CD4-positive, alpha-beta T cell treated with Interleukin-10 for 1 hour (primary cell): ENCODE results near the gene CCSER2.
"Not testable (repeated sequence)": the region's sequence is repeated elsewhere in the genome, so short reads cannot be mapped to it uniquely, and the experiment has no call there.

Experiments
- DNase-seq: peaks from one replicate; pipeline ENCODE4 v3.0.0-alpha.2; 2020

CCSER2 gene

DNA sequence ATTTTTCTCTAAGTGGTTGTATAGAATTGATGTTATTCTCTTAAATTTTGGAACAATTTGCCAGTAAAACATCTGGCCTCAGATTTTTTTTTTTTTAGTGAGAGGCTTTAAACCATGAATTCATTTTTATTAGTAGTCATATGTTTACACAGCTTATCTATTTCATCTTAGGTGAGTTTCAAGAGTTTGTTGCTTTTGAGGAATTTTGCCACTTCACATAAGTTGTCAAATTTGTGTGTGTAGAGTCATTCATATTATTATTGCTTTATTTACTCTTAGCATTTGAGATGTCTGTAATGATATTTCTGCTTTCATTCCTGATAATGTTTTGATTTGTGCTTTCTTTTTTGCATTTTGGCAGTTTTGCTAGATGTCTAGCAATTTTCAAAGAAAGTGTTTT lies 132.1 kb downstream of the CCSER2 start:
- DNase-seq, result no peak

DNA sequence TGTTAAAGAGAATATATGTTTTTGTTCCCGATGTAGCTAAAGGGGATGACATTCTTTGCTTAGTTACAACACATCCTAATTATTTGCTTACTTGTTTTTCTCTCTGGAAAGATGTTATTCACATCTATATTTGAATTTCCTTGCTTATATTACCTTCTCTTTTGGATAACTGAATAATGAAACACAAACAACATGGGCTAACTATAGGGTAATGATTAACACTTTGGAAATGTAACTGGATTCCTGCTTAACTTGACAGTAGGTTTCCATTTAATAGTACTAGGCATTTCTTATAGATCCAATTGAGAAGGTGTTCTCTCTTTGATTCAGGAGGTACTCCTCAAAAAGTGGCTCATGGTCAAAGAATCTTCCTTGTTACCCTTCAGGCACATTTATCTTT lies 141.1 kb downstream of the CCSER2 start:
- DNase-seq, result no peak

DNA sequence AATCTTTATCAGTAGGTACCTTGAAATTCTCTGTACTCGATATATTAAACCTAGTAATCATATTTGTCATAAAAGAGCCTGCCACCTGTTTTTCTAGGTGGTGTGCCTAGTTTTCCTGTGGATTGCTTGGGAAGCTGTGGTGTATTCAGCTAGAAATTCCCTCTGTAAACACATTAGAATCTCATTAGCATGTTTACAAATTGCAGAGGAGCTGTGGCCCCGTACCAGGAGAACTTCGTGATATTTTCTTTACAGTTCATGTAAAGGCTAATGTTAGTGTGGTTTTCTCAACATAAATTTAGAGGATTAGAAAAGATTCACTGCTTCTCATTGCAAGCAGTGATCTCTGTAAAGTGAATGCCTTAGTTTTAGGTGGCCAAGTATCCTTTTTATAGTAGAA lies 144.7 kb downstream of the CCSER2 start:
- no peak for DNase-seq

DNA sequence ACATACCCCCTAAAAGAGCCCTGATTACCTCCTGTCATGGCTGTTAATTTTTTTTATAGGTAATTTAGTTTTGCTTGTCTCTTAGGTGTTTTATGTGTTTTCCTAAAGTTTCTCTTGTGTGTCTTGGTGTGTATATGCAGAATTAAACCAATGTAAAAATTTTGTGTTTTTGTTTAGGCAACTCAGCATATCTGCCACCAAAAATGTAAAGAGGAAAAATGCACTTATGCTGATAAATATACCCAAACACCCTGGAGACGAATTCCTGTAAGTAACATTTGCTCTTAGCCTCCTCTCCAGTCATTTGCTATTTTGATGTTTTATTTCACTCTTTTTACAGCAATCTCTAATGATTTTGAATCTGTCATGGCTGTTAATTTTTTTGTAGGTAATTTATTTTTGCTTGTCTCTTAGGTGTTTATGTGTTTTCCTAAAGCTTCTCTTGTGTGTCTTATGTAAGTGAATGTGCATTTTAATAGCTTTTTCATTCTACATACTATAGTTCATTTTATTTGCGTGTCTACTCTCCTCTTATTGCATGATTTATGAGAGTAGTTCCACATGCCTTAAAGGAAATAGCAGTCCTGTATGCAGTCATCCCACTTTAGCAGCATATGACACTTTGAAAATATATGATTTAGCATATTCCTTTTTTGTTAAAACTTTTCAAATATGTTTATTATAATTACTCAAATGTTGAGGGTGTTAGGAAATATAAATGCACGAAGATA lies 149.2 kb downstream of the CCSER2 start:
- no peak for DNase-seq

DNA sequence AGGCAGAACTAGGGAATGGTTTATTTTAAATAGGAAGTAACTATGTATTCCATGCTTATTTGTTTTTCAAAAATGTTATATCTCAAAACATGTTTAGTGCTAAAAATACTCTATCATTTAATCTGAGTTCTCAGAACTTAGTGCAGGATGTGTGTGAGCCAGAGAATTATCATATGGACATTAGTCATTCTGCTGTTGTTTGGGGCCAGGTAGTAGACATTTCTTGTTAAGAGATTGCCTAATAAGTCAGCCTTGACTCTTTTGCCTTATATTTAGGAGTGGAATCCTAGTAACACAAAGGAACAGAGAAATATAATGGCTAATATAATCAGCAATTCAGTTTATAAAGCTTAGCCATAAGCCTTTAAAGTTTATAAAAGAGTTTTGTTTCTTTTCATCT lies 149.8 kb downstream of the CCSER2 start:
- DNase-seq, result no peak

DNA sequence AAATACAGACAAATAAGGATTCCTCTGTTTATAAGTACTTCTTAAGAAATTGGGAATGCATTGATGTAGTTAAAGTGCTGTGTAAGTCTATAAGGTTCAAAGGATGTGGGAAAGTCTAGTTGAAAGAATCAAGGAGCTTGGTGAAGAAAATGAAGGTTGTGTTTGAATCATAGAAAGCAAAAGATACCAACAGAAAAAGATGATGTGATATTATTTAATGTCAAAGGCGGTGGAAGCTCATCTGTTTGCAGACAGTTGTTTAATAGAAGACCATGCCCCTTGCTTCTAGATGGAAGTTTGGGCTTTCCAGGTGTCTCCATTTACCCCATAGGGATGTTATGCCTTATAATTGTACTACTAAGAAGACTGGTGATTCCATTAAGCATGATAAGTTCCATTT lies 150.3 kb downstream of the CCSER2 start:
- no peak for DNase-seq

DNA sequence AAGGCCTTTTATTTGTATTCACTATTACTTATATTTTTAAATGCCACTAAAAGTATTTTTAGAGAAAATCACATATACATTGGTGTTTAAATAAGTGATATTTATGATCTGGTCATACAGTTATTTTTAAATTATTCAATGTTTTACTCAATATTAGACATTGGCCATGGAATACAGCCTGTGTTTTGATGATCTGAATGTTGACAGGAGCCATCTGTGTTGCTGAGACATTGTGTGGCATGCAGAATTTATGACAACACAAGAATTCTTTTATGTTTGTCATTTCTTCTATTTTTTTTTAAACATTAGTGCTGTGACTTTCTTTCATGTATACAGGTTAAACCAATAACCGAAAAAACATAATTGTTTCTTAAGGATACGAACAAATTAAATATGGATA lies 156.2 kb downstream of the CCSER2 start:
- no peak for DNase-seq

DNA sequence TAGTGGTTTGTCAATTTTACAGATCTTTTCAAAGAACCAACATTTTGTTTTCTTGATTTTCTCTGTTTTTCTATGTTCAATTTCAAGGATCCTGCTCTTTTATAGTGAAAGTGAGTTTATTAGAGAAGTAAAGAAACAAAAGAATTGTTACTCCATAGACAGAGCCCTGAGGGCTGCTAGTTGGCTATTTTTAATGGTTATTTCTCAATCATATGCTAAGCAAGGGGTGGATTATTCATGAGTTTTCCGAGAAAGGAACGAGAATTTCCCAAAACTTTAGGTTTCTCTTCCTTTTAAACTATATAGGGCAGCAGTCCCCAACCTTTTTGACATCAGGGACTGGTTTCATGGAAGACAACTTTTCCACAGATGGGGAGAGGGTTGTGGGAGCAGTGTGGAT lies 165.0 kb downstream of the CCSER2 start:
- no peak for DNase-seq

DNA sequence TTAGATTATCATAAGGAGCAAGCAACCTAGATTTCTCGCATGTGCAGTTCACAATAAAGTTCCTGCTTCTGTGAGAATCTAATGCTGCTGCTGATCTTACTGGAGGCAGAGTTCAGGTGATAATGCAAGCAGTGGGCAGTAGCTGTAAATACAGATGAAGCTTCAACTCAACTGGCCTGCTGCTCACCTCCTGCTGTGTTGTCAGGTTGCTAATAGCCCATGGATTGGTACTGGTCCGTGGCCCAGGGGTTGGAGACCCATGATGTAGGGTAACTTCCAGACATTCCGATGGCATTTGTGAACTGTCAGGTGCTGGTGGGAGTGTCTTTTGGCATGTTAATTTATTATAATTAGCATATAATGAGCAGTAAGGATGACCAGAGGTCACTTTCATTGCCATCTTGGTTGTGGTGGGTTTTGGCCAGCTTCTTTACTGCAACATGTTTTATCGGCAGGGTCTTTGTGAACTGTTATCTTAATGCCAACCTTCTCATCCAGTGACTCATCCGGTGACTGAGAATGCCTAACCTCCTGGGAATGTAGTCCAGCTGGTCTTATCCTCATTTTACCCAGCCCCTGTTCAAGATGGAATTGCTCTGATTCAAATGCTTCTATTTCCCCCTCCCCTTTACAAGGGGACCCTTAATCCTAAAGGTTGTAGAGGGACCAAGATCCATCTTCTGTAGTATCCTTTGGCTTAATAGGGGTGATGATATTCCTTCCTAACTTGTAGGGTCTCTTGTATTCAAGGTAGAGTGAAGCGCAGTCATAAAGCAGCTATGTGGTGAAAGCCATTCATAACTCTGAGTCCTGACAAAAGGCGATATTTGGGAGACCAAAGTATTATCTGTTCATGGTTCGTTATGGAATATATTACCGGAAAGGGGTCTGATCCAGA lies 165.8 kb downstream of the CCSER2 start:
- DNase-seq, result no peak

DNA sequence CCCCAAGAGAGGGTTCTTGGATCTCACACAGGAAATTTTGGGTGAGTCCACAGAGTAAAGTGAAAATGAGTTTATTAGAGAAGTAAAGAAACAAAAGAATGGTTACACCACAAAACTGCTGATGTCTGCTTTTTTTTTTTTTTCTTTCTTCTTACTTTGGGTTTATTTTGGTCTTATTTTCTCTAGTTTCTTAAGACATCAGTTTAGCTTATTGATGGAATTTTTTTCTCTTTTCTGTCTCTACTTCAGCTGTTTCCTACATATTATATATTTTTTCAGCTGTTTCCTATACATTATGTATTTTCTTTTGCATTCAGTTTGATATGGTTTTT lies 166.4 kb downstream of the CCSER2 start:
- DNase-seq, result no peak

DNA sequence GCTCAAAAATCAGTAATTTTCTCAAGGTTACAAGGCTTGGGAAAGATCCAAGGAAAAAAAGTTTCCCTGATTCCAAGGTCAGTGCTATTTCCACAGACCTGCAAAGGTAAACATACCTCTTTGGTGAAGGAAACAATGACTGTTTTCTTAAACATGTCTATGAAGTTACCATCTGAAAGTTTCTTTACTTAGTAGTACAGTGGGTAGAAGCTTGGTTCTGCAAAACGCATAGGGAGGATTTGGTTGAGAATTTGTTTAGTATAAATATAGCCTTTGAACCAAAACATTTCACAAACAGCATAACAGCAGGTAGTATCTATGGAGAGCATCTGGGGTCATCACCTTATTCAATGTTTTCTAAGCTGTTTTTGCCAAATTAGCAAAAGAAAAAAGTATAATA lies 169.6 kb downstream of the CCSER2 start:
- DNase-seq, result no peak

DNA sequence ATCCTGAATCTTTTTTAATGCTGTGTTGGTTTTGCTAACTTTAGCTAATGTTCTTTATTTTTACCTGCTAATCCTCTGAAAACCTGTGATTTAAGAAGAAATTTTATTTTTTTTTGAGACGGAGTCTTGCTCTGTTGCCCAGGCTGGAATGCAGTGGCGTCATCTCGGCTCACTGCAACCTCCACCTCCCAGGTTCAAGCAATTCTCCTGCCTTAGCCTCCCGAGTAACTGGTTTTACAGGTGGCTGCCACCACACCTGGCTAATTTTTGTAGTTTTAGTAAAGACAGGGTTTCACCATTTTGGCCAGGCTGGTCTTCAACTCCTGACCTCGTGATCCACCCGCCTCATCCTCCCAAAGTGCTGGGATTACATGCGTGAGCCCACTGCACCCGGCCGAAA lies 170.7 kb downstream of the CCSER2 start:
- not testable (repeated sequence) for DNase-seq

DNA sequence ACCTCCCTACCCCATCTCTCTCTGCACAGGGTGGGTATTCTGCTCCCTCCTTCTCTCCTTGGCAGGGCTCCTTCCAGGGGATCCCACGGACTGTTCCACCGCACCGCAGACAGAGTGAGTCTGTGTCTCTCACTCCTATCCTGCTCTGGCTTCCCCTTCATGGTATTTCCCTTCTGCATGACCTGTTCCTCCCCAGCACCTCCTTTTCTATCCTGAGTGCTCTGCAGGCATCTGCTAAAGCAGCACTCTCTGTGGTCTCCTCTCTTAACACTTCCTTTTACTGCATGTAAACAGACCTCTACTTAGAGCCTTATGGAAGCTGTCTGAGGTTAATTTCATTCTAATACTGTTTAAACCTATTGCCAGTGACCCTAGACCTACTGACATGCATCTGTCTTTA lies 171.5 kb downstream of the CCSER2 start:
- no peak for DNase-seq

DNA sequence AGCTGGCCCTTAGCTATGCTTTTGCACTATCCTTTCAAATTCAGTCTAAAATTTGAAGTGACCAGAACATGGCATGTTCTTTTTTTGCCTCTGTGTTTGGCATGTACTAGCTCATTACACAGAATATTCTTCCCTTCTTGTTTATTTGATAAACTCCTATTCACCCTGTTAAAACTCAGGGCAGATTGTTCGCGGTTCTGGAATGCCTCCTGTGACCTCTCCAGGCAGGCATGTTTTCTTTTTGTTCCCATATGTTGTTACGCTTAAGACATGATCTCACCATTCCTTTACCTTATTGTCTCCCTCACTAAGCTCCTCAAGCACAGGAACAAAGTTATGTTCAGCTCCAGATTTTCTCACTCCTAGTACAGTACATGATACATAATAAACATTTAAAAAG lies 181.7 kb downstream of the CCSER2 start:
- DNase-seq, result no peak

DNA sequence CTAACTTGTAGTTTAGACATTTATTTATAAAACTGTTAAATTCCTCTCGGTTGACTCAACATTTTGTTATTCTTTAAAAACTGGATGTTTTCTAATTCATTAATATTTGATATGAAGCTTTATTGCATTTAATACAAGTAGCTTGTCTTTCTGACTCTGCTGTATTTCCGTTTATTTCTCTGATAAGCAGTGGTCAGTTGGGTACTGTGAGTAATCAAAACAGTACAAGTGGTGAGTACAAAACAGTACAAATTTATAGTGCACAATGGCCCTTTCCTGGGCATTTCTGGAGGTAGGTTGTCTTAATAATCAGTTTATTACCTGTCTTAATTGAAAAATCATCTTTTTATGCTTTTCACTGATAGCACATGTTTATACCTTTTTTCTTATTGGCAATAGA lies 182.7 kb downstream of the CCSER2 start:
- DNase-seq, result no peak

DNA sequence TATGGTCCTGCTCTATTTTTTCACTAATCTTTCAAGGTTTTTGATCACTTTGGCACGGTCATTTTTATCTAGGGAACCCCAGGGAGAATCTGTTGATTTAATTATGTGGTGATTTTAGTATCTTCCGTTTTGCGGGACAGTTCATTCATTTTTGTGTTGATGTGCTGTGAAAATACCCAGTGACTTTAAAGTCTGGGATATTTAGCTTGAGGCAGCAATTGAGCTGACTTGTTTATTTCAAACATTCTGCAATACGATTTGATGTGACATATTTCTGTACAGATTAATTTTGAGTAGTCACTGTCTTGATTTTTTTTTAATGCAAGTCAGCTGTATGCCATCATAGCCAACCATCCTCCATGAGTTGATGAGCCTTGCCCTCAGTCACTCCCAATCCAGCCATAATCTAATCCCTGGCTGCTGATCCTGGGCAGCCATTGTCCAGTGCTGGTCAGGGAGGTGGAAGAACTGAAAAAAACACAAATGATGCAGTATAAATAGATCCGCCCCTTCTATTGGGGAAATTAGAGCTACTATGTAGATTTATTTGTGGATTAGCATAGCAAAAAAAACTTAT lies 183.4 kb downstream of the CCSER2 start:
- no peak for DNase-seq

DNA sequence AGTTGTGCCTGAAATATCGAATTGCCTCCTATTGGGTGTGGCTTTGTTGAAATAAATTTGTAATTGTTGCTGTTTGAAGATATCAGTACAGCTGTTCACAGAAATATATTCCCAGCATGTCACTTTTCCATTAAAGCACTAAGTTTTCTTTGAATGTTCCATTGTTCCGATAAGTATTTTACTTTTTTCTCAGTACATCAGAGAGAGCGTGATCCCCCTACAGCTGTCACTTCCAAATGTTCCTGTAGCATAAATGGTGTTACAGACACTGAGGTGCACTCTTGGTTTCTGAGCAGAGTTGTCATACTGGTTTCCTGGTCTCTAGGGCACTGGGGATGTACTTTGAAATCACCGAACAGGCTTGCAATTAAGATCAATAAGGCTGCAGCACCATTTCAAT lies 189.2 kb downstream of the CCSER2 start:
- no peak for DNase-seq

DNA sequence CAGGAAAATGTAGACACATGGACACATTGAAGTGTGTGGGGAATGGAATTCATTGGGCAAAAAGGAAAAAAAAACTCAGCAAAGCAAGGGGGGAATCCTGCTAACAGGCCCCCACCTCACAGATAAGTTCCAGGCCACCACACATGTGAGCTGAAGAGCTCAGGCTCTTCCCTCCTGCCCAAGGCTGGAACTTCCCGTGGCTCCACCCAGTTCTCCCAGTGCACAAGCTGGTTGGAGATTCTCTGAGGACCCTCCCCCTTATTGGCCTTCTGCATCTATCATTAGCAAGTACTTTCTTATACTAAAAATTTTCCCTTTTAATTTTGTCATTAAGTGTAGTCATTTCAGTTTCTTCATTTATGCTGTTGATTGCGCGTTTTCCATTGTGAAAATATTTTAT lies 190.8 kb downstream of the CCSER2 start:
- no peak for DNase-seq

DNA sequence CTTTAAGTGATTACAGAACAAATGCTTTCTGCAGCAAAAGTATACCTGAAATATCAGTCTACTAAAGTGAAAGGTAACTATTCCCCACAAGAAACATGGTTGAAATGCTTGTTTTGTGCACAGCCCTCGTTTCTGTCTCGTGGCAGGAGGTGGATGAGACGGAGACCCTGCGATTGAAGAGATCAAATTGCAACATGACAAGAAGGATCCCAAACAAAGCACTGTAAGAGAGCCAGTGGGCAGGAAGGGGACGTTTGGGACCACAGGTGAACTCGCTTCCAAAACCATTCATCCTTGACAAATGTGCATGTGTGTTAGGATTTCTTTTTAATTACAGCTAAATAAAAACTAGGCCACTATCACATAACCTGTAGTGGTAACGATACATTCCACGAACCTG lies 192.6 kb downstream of the CCSER2 start:
- no peak for DNase-seq

DNA sequence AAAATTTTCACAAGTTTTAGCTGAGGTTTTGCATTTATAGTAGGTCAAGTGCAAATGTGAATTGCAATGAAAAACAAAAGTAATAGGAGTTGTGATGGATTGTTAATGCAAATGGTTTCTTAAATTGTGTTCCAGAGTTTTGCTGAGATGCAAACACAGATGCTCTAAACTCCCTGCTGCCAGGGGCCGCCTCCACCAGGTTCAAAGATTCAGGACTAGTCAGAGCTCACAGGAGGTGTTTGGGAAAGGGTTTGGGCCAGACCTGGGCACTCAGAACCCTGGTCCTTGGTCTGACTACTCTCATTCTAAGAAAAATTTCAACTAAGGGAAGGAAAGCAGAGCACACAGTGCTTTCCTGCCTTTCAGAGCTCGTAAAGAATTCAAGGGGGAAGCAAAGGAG lies 193.1 kb downstream of the CCSER2 start:
- DNase-seq, result no peak

DNA sequence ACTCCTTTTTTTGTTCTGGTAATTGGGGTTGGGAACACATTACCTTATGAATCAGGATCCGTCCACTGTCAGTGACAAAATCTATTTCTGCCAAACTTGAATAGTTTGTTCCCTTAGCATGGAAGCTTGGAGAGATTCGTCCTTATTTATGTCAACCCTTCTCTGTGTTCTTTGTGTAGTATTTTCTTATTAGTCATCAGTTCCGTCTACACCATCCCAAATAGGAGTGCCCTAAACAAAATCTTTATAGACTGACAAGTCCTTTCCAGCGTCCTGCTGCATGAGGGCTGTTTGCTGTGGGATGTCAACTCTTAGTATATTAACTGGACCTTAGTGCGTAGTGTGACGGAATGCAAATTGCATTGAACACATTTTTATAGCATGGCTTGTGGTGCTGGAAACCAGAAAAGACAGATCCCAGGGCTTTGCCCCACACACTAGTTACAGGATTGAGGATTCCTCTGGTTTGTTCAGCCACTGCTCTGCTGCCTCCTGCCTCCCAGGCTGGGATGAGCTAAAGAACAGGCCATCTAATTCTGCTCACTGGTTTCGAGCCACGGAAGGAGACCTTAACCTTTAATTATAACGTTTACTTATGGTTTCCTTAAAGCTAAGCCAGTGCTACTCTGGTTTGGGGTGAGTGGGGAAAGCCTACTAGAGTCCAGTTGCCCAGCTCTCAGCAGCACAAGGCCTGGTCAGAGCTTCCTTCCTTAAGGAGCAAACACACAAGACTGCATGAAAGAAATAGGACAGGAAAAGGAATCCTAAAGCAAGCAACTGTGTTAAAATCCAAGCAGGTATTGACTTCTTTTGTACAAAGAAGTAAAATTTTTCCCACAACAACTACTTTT lies 194.4 kb downstream of the CCSER2 start:
- DNase-seq, result no peak

DNA sequence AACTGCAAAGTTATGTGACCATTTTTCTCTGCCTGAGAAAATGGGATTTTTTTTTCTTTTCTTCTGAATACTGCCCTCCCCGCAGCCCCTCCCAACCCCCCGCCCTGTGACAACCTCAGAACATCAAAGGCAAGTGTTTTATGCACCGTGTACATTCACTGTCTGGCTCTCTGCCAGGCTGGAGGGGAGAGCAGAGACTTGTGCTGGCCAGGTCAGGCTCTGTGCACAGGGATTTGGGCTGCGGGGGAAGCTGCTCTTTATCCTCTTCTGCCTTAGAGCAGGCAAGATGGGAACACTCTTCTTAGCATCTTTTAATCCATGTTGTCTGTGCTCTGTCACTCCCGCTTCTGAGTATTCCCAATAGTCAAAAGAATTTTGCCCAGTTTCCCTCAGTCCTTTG lies 195.1 kb downstream of the CCSER2 start:
- no peak for DNase-seq

DNA sequence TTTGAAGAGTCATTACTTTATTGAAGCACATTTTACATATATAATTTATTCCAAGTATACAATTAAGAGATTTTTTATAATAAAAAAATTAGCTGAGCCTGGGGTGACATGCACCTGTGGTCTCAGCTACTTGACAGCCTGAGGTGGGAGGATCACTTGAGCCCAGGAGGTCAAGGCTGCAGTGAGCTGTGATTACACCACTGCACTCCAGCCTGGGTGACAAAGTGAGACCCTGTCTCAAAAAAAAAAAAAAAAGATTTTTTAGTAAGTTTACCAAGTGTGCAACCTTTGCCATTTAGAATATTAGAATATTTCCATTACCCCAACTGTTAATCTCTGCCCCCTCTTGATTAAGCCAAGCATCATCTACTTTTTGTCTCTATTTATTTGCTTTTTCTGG lies 196.0 kb downstream of the CCSER2 start:
- DNase-seq, result no peak
